Upper lobe of left lung (tissue), 4 donors: ENCODE measurements around the gene MYCBPAP.

Source experiments
- CTCF ChIP-seq, 6 experiments: fragments of 450-650 bp in 4 of 6; fragments of 200-600 bp in 2 of 6; sonication (generic) in 2 of 6; IDR thresholded peaks; one replicate each; pipeline ENCODE4 v1.5.1; 2016 to 2019; ENCODE audit warnings: antibody characterized with exemption in 6 of 6
- EP300 ChIP-seq, 4 donors: sonication (generic); formaldehyde crosslinking; IDR thresholded peaks; one replicate each; pipeline ENCODE4 v1.5.1; 2017; ENCODE audit warnings: antibody characterized with exemption in 4 of 4, control low read depth in 2 of 4
- POLR2A ChIP-seq, 4 donors: fragments of 450-650 bp; IDR thresholded peaks; one replicate each; pipeline ENCODE4 v1.5.1; 2016 to 2017; ENCODE audit warnings: antibody characterized with exemption in 4 of 4, mild to moderate bottlenecking in 2 of 4
- POLR2AphosphoS5 ChIP-seq, 2 donors: sonication (generic); formaldehyde crosslinking; IDR thresholded peaks; one replicate each; pipeline ENCODE4 v1.5.1; 2017; ENCODE audit warnings: antibody characterized with exemption in 2 of 2

GRCh38 chr17:50520483-50520882 is 12.2 kb downstream of the MYCBPAP start:
- no peak for TF ChIP-seq CTCF (IDR thresholded peaks at IDR 0.05)
- no peak for TF ChIP-seq POLR2A (IDR thresholded peaks at IDR 0.05)
- no peak for TF ChIP-seq EP300 (IDR thresholded peaks at IDR 0.05)
- TF ChIP-seq POLR2AphosphoS5 (IDR thresholded peaks at IDR 0.05) = no peak
